ENCODE measurements around the gene PDLIM1. TPM values are rescaled to one million over a fixed set of nuclear protein-coding genes. Genes with fewer than 3 reads are reported as not detected.
"Not testable (repeated sequence)": the region's sequence is repeated elsewhere in the genome, so short reads cannot be mapped to it uniquely, and the experiment has no call there.

Gene PDLIM1
- total and polyA plus RNA-seq, 5 donors, result 159 to 227 (median 172) TPM

GRCh38 chr10:95225136-95225535, 65.7 kb downstream of the PDLIM1 start:
- DNase-seq, result no peak
- H3K4me3 ChIP-seq (ENCODE audit: low read length), result no peak overlapping the region
- H3K27ac ChIP-seq (ENCODE audit: low read length), result no peak overlapping the region
- ATAC-seq, result no peak
- 68% methylated on average over 2 of the region's 2 CpGs for WGBS
- no peaks in the 10 kb centered on the region for H3K27me3 ChIP-seq (ENCODE audit: control insufficient read depth, insufficient read depth)
- intact Hi-C loops (cut with DNase I), result no loop called here
- no peaks in the 10 kb centered on the region for H3K9me3 ChIP-seq (ENCODE audit: control insufficient read depth, low read length)
- no peaks in the 10 kb centered on the region for H3K4me1 ChIP-seq (ENCODE audit: control insufficient read depth, insufficient read depth, low read length)

GRCh38 chr10:95221124-95221523, 69.7 kb downstream of the PDLIM1 start:
- 72% methylated on average over 5 of the region's 5 CpGs for WGBS
- DNase-seq, result no peak
- H3K4me3 ChIP-seq (ENCODE audit: low read length), result no peak overlapping the region
- no peaks in the 10 kb centered on the region for H3K27me3 ChIP-seq (ENCODE audit: control insufficient read depth, insufficient read depth)
- H3K27ac ChIP-seq (ENCODE audit: low read length), result no peak overlapping the region
- no peaks in the 10 kb centered on the region for H3K4me1 ChIP-seq (ENCODE audit: control insufficient read depth, insufficient read depth, low read length)
- ATAC-seq, result no peak
- no peaks in the 10 kb centered on the region for H3K9me3 ChIP-seq (ENCODE audit: control insufficient read depth, low read length)
- intact Hi-C loops (cut with DNase I), result no loop called here

- ATAC-seq (no peak), DNase-seq (no peak)
- Histone ChIP-seq H3K4me3 (ENCODE audit: low read length) (no peak overlapping the region), H3K4me1 (ENCODE audit: control insufficient read depth, insufficient read depth, low read length) (no peaks in the 10 kb centered on the region), H3K27ac (ENCODE audit: low read length) (no peak overlapping the region), H3K9me3 (ENCODE audit: control insufficient read depth, low read length) (no peaks in the 10 kb centered on the region), H3K27me3 (ENCODE audit: control insufficient read depth, insufficient read depth) (no peaks in the 10 kb centered on the region)
- intact Hi-C loops (cut with DNase I), result no loop called here
- WGBS, result 92% methylated on average over 3 of the region's 3 CpGs
Measured at GRCh38 chr10:95220539-95220938, 70.3 kb downstream of the PDLIM1 start.

GRCh38 chr10:95217476-95217875, 73.3 kb downstream of the PDLIM1 start:
- intact Hi-C loops (cut with DNase I), result no loop called here
- 53% methylated on average over 1 of the region's 1 CpG for WGBS
- no peak for DNase-seq

GRCh38 chr10:95214793-95215192, 76.0 kb downstream of the PDLIM1 start:
- no peak for ATAC-seq
- Histone ChIP-seq H3K4me3 (ENCODE audit: low read length) (no peak overlapping the region), H3K4me1 (ENCODE audit: control insufficient read depth, insufficient read depth, low read length) (no peaks in the 10 kb centered on the region), H3K9me3 (ENCODE audit: control insufficient read depth, low read length) (no peaks in the 10 kb centered on the region), H3K27me3 (ENCODE audit: control insufficient read depth, insufficient read depth) (no peaks in the 10 kb centered on the region), H3K27ac (ENCODE audit: low read length) (no peak overlapping the region)
- intact Hi-C loops (cut with DNase I), result no loop called here
- DNase-seq, result no peak
- WGBS, result 76% methylated on average over 3 of the region's 3 CpGs

More at GRCh38 chr10:95217476-95217875, 73.3 kb downstream of the PDLIM1 start:
- Histone ChIP-seq H3K27ac (ENCODE audit: low read length) (no peak overlapping the region), H3K27me3 (ENCODE audit: control insufficient read depth, insufficient read depth) (no peaks in the 10 kb centered on the region), H3K9me3 (ENCODE audit: control insufficient read depth, low read length) (no peaks in the 10 kb centered on the region), H3K4me3 (ENCODE audit: low read length) (no peak overlapping the region), H3K4me1 (ENCODE audit: control insufficient read depth, insufficient read depth, low read length) (no peaks in the 10 kb centered on the region)
- ATAC-seq, result no peak

GRCh38 chr10:95214369-95214768, 76.4 kb downstream of the PDLIM1 start:
- Histone ChIP-seq H3K9me3 (ENCODE audit: control insufficient read depth, low read length) (no peaks in the 10 kb centered on the region), H3K27me3 (ENCODE audit: control insufficient read depth, insufficient read depth) (no peaks in the 10 kb centered on the region), H3K27ac (ENCODE audit: low read length) (no peak overlapping the region), H3K4me1 (ENCODE audit: control insufficient read depth, insufficient read depth, low read length) (no peaks in the 10 kb centered on the region), H3K4me3 (ENCODE audit: low read length) (no peak overlapping the region)
- DNase-seq (no peak), ATAC-seq (no peak)
- intact Hi-C loops (cut with DNase I), result no loop called here
- WGBS, result 85% methylated on average over 2 of the region's 2 CpGs

GRCh38 chr10:95211606-95212279, 79.1 kb downstream of the PDLIM1 start:
- H3K27ac ChIP-seq (ENCODE audit: low read length), result no peak overlapping the region
- DNase-seq, result no peak
- 73% methylated on average over 3 of the region's 3 CpGs for WGBS
- H3K4me1 ChIP-seq (ENCODE audit: control insufficient read depth, insufficient read depth, low read length), result no peaks in the 10 kb centered on the region
- no peaks in the 10 kb centered on the region for H3K27me3 ChIP-seq (ENCODE audit: control insufficient read depth, insufficient read depth)
- no peaks in the 10 kb centered on the region for H3K9me3 ChIP-seq (ENCODE audit: control insufficient read depth, low read length)
- no peak overlapping the region for H3K4me3 ChIP-seq (ENCODE audit: low read length)
- intact Hi-C loops (cut with DNase I), result no loop called here
- ATAC-seq, result no peak

- no peaks in the 10 kb centered on the region for H3K4me1 ChIP-seq (ENCODE audit: control insufficient read depth, insufficient read depth, low read length)
- H3K4me3 ChIP-seq (ENCODE audit: low read length), result no peak overlapping the region
- WGBS, result 95% methylated on average over 6 of the region's 6 CpGs
- H3K27me3 ChIP-seq (ENCODE audit: control insufficient read depth, insufficient read depth), result no peaks in the 10 kb centered on the region
- intact Hi-C loops (cut with DNase I), result no loop called here
- H3K9me3 ChIP-seq (ENCODE audit: control insufficient read depth, low read length), result no peaks in the 10 kb centered on the region
- ATAC-seq (no peak), DNase-seq (no peak)
- H3K27ac ChIP-seq (ENCODE audit: low read length), result no peak overlapping the region
Measured at GRCh38 chr10:95209509-95210127, 81.2 kb downstream of the PDLIM1 start.

- DNase-seq, result no peak
- 62% methylated on average over 8 of the region's 8 CpGs for WGBS
Measured at GRCh38 chr10:95208702-95209391, 82.0 kb downstream of the PDLIM1 start.

GRCh38 chr10:95202865-95203264, 87.9 kb downstream of the PDLIM1 start:
- H3K4me1 ChIP-seq (ENCODE audit: control insufficient read depth, insufficient read depth, low read length); H3K4me3 ChIP-seq (ENCODE audit: low read length); H3K27ac ChIP-seq (ENCODE audit: low read length); H3K27me3 ChIP-seq (ENCODE audit: control insufficient read depth, insufficient read depth); DNase-seq; H3K9me3 ChIP-seq (ENCODE audit: control insufficient read depth, low read length); intact Hi-C loops (cut with DNase I); ATAC-seq: not testable (repeated sequence)
- 85% methylated on average over 5 of the region's 5 CpGs for WGBS

More at GRCh38 chr10:95208702-95209391, 82.0 kb downstream of the PDLIM1 start:
- H3K27ac ChIP-seq (ENCODE audit: low read length), result no peak overlapping the region
- H3K4me3 ChIP-seq (ENCODE audit: low read length), result no peak overlapping the region
- no peaks in the 10 kb centered on the region for H3K4me1 ChIP-seq (ENCODE audit: control insufficient read depth, insufficient read depth, low read length)
- no peaks in the 10 kb centered on the region for H3K27me3 ChIP-seq (ENCODE audit: control insufficient read depth, insufficient read depth)
- no peaks in the 10 kb centered on the region for H3K9me3 ChIP-seq (ENCODE audit: control insufficient read depth, low read length)
- peak in 1 of 2 donors; percentile 40 for ATAC-seq
- intact Hi-C loops (cut with DNase I), result no loop called here

- H3K4me3 ChIP-seq (ENCODE audit: low read length), result no peak overlapping the region
- ATAC-seq (no peak), DNase-seq (no peak)
- H3K9me3 ChIP-seq (ENCODE audit: control insufficient read depth, low read length), result no peaks in the 10 kb centered on the region
- 96% methylated on average over 4 of the region's 4 CpGs for WGBS
- no peaks in the 10 kb centered on the region for H3K4me1 ChIP-seq (ENCODE audit: control insufficient read depth, insufficient read depth, low read length)
- intact Hi-C loops (cut with DNase I), result no loop called here
- no peaks in the 10 kb centered on the region for H3K27me3 ChIP-seq (ENCODE audit: control insufficient read depth, insufficient read depth)
- H3K27ac ChIP-seq (ENCODE audit: low read length), result no peak overlapping the region
Measured at GRCh38 chr10:95201736-95202135, 89.1 kb downstream of the PDLIM1 start.
